HG03097 (cell line): ENCODE measurements around the gene VIPR1.

Source experiments
- ATAC-seq: cut with Tn5 transposase; IDR thresholded peaks from one replicate; pipeline ENCODE4 v1.9.1; 2021; ENCODE audit not compliant: unreplicated experiment, low FRiP score

VIPR1 gene

GRCh38 chr3:42502429-42503250, at the start of gene VIPR1:
Gene VIPR1 (plus strand): TSS chr3:42502643. CDS start chr3:42502736, 93 bp downstream.
- ATAC-seq = peak; percentile 91

- ATAC-seq = no peak
These were observed 46.2 kb upstream of the VIPR1 start for GRCh38 chr3:42456211-42456610.

GRCh38 chr3:42459151-42459550, 43.3 kb upstream of the VIPR1 start:
- no peak for ATAC-seq

- ATAC-seq = no peak
These were observed 40.7 kb upstream of the VIPR1 start for GRCh38 chr3:42461762-42462161.

GRCh38 chr3:42463093-42463492, 39.4 kb upstream of the VIPR1 start:
- no peak for ATAC-seq

GRCh38 chr3:42468111-42468510, 34.3 kb upstream of the VIPR1 start:
- no peak for ATAC-seq

GRCh38 chr3:42472555-42472954, 29.9 kb upstream of the VIPR1 start:
- ATAC-seq = no peak

GRCh38 chr3:42473083-42473932, 29.1 kb upstream of the VIPR1 start:
- ATAC-seq = no peak

- ATAC-seq = no peak
These were observed 26.0 kb upstream of the VIPR1 start for GRCh38 chr3:42476225-42477125.

- no peak for ATAC-seq
These were observed 24.7 kb upstream of the VIPR1 start for GRCh38 chr3:42477696-42478095.

GRCh38 chr3:42478830-42479229, 23.6 kb upstream of the VIPR1 start:
- ATAC-seq = no peak

GRCh38 chr3:42486814-42487565, 15.5 kb upstream of the VIPR1 start:
- no peak for ATAC-seq

- no peak for ATAC-seq
These were observed 13.8 kb upstream of the VIPR1 start for GRCh38 chr3:42488687-42489086.

- no peak for ATAC-seq
These were observed 13.1 kb upstream of the VIPR1 start for GRCh38 chr3:42489116-42489936.

- no peak for ATAC-seq
These were observed 12.6 kb upstream of the VIPR1 start for GRCh38 chr3:42489937-42490227.

- peak; percentile 83 for ATAC-seq
These were observed 12.2 kb upstream of the VIPR1 start for GRCh38 chr3:42490243-42490642.

GRCh38 chr3:42491881-42492507, 10.4 kb upstream of the VIPR1 start:
- no peak for ATAC-seq

GRCh38 chr3:42492508-42493080, 9.8 kb upstream of the VIPR1 start:
- no peak for ATAC-seq
